Fibroblast of skin of right quadriceps (primary cell): ENCODE measurements around the gene INPP5D.

ENCODE experiments used
- DNase-seq: peaks from one replicate; pipeline ENCODE4 v3.0.0-alpha.2; 2013

The INPP5D gene

DNA sequence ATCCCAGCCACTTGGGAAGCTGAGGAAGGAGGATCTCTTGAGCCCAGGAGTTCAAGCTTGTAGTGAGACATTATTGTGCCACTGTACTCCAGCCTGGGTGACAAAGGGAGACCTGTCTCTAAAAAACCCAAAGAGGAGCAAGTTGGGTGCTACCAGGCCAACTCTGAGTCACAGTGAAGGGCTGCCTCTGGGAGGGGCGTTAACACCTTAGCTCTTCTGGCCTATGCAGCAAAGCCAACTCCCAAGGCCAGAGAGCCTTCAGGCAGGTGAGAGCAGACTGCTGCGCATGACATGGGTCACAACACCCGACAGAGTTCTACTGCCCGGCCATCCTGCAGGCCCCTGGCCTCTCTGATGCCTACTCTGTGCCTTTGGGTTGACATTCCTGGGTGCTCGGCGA is 158.7 kb downstream of the INPP5D start:
- DNase-seq: no peak

GRCh38 chr2:233219848-233220247 is 159.7 kb downstream of the INPP5D start:
- no peak for DNase-seq

- DNase-seq: no peak
These were observed 161.4 kb downstream of the INPP5D start for GRCh38 chr2:233221378-233222063.

DNA sequence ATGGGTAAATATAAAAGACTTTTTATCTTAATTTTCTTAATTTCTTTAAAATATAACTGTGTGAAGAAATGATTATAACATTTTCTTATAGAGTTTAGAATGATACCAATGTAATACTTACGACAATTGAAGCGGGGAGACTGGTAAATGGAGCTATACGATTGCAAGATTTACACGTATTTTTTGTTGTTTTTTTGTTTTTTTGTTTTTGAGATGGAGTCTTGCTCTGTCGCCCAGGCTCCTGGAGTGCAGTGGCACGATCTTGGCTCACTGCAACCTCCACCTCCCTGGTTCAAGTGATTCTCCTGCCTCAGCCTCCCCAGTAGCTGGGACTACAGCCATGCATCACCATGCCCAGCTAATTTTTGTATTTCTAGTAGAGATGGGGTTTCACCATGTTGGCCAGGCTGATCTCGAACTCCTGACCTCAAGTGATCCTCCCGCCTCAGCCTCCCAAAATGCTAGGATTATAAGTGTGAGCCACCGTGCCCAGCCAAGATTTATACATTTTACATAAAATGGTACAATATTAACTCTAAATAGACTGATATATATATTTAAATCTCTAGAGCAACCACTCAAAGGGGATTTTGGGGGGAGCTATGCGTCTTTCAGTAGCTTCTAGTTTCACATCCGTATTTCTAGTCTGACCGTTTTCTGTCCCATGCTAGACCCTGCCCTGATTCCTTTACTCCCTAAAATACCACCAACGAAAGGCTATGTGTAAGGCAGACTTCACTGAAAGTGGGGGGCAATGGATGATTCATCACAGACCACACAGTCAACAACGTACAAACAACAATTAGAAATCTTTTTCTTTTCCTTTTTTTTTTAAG is 163.1 kb downstream of the INPP5D start:
- no peak for DNase-seq

GRCh38 chr2:233225230-233226068 is 165.3 kb downstream of the INPP5D start:
- DNase-seq: no peak

GRCh38 chr2:233226511-233227031 is 166.4 kb downstream of the INPP5D start:
- DNase-seq: no peak

- DNase-seq: no peak
These were observed 167.3 kb downstream of the INPP5D start for GRCh38 chr2:233227346-233227978.

DNA sequence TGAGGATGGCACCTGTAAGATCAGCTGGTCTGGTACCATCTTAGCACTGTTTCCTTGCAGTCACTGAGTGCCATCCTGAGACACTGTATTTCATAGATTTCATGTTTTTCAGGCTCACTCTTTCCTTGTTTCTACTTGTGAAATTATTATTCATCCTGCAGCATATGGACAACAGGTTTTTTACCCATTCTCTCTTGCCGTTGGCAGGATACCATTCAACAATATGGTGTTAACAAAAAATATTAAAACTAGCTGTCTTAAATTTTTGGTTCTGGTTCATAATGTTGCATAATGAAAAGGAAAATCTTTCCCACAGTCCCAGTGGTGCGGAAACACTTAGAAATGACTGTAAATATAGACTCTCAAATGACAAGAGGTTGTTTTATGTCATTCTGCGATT is 168.2 kb downstream of the INPP5D start:
- DNase-seq: no peak

- no peak for DNase-seq
These were observed 173.6 kb downstream of the INPP5D start for GRCh38 chr2:233233618-233234230.

DNA sequence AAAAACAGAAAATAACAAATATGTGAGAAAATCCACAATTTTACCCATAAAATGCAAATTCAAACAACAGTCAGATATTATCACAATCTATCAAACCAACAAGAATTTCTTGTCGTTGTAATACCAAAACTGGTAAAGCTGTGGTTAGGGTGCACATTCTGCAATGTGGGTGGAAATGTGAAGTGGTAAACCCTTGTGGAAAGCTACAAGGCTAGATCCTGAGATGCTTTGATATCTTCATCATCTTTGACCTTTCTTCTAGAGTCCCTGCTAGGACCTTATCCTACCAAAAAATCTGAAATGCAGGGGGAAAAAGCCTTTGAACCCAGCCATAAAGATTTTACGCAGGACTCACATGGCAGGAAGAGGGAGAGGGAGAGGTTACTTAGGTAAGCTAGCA is 174.1 kb downstream of the INPP5D start:
- no peak for DNase-seq

DNA sequence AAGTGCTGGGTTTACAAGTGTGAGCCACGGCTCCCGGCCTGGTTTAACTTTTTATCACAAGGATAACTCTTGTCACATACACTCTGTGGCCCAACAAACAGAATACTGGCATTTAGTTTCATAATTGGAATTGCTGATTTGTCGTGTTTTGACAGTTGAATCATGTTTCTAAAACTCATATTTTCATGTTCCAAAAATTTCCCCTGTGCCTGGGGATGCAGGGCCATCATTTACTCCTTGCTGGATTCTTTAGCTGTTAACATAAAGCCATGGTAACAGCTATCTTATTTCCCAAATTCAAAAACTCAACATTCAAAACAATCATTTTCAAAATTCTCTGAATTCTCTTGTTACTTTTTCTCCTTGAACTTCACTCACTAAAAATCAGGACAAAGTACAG is 174.9 kb downstream of the INPP5D start:
- DNase-seq: no peak

GRCh38 chr2:233235977-233236376 is 175.8 kb downstream of the INPP5D start:
- no peak for DNase-seq

DNA sequence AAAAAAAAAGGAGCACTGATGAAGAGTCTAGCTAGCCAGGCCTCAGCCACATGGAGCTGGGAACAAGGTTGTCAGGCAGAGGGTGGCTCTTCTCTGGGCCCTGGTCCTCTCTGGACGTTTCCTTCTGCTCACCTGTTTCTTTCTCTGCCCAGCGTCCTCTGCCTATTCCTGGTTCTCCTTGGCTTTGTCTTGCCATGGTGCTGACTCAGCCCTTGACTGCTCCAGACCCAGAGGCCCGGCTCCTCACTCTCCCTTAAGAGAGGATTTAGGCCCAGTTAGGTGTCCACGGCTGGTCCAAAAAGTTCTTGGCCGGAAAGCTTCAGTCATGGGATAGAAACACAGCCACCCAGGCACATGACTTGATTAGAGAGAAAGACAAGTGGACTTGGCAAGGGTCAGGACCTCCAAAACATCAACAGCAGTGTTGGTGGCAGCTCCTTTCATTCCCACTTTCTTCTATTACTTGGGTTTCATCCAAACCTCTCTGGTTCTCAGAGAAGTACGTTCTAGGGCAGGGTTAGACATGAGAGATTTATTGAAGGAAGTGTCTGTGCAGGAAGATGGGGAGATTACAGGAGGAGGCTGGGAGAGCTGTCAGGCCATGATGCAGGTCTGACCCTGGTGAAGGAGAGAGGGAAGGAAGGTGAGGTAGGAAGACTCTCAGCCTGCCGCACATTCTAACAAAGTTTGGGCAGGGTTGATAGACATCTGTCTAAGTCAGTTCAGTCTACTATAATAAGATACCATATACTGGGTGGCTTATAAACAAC is 176.9 kb downstream of the INPP5D start:
- no peak for DNase-seq

- DNase-seq: no peak
These were observed 180.8 kb downstream of the INPP5D start for GRCh38 chr2:233240897-233241296.

DNA sequence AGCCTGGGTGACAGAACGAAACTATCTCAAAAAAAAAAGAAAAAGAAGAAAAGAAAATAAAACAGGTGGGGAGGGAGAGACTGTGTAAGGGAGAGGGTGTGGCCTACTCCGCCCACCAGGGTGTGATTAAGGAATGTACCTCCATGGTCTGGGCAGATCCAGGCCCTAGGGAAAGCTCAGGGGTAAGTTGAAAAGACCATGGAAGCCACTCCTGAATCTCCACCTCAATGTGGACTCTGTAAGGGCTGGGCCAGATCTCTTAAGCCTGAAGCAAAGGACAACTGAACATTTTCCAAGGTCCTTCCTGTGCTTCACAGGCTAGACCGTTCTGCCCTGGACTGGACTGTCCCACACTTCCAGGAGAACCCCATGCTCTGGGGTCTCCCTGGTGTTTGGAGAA is 181.7 kb downstream of the INPP5D start:
- DNase-seq: no peak

GRCh38 chr2:233242231-233242927 is 182.2 kb downstream of the INPP5D start:
- DNase-seq: no peak

DNA sequence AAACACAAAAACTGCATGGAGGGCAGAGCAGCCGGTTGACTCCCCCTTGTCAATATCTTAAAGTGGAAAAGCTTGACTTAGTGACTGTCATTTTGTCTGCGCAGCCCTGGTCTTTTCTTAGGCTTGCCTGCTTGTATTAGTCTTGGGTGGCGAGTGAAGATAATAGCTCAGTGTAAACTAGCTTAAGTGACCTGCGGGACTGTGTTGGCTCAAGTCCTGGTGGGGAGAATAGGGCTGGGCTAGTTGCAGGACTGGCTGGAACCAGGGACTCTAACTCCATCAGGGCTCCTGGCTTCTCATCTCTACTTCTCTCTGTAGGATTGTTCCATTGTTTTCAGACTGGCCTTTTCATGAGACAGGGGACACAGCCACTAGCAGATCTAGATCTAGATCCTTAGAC is 183.2 kb downstream of the INPP5D start:
- no peak for DNase-seq

- no peak for DNase-seq
These were observed 184.7 kb downstream of the INPP5D start for GRCh38 chr2:233244818-233245217.

GRCh38 chr2:233245406-233245805 is 185.3 kb downstream of the INPP5D start:
- no peak for DNase-seq

DNA sequence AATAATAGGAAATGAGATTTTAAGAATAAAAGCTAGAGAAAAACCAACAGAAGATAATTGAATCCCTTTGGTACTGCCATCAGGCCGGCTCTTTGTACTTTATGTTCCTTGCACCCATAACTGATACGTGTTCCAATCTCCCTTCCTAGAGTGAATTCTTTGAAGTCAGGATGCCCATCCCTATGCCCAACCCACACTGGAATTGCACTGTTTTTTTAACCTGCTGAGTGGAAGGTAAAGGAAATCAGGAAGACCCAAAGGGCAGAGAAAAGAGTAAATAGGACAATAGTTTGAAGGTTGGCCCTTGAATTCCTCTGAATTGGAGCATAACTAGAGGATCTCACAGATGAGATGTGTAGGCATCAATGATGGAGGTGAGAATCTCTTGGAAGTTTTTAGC is 187.0 kb downstream of the INPP5D start:
- no peak for DNase-seq

- peak; percentile 32 for DNase-seq
These were observed 187.6 kb downstream of the INPP5D start for GRCh38 chr2:233247744-233248143.
